HG03280 (cell line): Measurements from ENCODE around the gene DIAPH1.

Source experiments
- ATAC-seq: cut with Tn5 transposase; IDR thresholded peaks from one replicate; pipeline ENCODE4 v1.9.1; 2021; ENCODE audit warnings: mild to moderate bottlenecking, moderate library complexity; ENCODE audit not compliant: unreplicated experiment

The DIAPH1 gene

GRCh38 chr5:141485321-141486055 is 133.3 kb downstream of the DIAPH1 start:
- ATAC-seq = no peak

GRCh38 chr5:141484641-141485311 is 134.0 kb downstream of the DIAPH1 start, which contains the start of gene PCDHGC4:
Gene PCDHGC4 (plus strand): TSS chr5:141485030. CDS start chr5:141485174, 144 bp downstream.
- ATAC-seq = no peak

GRCh38 chr5:141484310-141484640 is 134.5 kb downstream of the DIAPH1 start:
- no peak for ATAC-seq

DNA sequence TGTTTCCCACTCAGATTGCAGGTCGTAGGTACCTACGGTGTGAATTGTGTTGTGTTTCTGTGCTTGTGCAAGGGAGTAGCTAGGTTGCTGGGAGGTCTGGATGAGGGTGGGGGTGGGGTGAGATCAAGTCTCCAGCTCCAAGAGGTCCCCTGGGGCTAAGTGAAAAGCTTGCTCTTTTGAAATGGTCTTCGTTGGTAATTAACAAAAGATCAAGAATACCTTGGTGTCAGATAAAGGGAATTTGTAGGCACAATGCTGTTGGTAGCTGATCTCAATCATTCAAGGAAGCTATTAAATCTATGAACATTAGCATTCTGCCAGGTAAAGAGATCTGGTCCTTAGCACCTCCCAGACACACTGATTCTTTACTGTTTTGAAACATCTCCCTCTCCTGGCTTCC is 134.9 kb downstream of the DIAPH1 start:
- ATAC-seq = no peak

- ATAC-seq = no peak
Observed at GRCh38 chr5:141479776-141480175, 139.0 kb downstream of the DIAPH1 start.

- no peak for ATAC-seq
Observed at GRCh38 chr5:141478321-141478945, 140.4 kb downstream of the DIAPH1 start.

DNA sequence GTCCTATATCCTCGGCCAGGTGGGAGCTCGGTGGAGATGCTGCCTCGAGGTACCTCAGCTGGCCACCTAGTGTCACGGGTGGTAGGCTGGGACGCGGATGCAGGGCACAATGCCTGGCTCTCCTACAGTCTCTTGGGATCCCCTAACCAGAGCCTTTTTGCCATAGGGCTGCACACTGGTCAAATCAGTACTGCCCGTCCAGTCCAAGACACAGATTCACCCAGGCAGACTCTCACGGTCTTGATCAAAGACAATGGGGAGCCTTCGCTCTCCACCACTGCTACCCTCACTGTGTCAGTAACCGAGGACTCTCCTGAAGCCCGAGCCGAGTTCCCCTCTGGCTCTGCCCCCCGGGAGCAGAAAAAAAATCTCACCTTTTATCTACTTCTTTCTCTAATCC is 141.0 kb downstream of the DIAPH1 start:
- ATAC-seq = no peak

DNA sequence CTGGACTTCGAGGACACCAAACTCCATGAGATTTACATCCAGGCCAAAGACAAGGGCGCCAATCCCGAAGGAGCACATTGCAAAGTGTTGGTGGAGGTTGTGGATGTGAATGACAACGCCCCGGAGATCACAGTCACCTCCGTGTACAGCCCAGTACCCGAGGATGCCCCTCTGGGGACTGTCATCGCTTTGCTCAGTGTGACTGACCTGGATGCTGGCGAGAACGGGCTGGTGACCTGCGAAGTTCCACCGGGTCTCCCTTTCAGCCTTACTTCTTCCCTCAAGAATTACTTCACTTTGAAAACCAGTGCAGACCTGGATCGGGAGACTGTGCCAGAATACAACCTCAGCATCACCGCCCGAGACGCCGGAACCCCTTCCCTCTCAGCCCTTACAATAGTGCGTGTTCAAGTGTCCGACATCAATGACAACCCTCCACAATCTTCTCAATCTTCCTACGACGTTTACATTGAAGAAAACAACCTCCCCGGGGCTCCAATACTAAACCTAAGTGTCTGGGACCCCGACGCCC is 141.7 kb downstream of the DIAPH1 start:
- no peak for ATAC-seq

DNA sequence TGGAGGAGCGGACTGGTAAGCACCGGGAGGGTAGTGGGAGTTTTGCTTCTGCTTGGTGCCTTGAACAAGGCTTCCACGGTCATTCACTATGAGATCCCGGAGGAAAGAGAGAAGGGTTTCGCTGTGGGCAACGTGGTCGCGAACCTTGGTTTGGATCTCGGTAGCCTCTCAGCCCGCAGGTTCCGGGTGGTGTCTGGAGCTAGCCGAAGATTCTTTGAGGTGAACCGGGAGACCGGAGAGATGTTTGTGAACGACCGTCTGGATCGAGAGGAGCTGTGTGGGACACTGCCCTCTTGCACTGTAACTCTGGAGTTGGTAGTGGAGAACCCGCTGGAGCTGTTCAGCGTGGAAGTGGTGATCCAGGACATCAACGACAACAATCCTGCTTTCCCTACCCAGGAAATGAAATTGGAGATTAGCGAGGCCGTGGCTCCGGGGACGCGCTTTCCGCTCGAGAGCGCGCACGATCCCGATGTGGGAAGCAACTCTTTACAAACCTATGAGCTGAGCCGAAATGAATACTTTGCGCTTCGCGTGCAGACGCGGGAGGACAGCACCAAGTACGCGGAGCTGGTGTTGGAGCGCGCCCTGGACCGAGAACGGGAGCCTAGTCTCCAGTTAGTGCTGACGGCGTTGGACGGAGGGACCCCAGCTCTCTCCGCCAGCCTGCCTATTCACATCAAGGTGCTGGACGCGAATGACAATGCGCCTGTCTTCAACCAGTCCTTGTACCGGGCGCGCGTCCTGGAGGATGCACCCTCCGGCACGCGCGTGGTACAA is 142.5 kb downstream of the DIAPH1 start:
- ATAC-seq = peak; percentile 25

DNA sequence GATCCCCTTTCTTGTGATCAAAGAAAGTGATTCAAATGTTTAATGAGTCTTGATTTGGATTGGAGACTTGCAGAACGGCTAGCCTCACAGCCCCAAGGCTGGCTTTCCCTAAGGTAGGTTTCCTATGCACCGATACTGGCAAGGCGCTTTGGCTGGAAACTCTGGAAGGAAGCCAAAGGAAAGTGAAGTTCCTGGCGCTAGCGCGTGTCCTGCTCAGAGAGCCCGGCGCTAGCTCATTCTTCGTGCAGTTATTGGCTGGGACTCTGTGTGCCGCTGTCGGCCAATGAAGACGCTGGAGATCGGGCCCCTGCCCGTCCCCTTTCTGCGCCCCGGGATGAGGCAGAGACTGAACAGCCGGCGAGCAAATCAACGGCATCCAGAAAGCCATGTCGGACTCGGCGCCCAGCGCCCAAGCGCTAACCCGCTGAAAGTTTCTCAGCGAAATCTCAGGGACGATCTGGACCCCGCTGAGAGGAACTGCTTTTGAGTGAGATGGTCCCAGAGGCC is 143.1 kb downstream of the DIAPH1 start, which contains the start of gene PCDHGC3:
PCDHGC3 (plus strand) TSS at position 342 of the 507 bp plus-strand sequence; CDS start at position 493, 151 bp downstream.
- ATAC-seq = peak; percentile 98

- ATAC-seq = no peak
Observed at GRCh38 chr5:141465351-141465750, 153.4 kb downstream of the DIAPH1 start.
